GM12878 (cell line): ENCODE measurements around the gene ZCCHC17. TPM values are rescaled to one million over a fixed set of nuclear protein-coding genes. Genes with fewer than 3 reads are reported as not detected.

Experiments used
- ATAC-seq: fragments of 200-7000 bp; cut with Tn5 transposase; 3 replicates; pipeline ENCODE4 v1.9.1; 2020; ENCODE audit warnings: mild to moderate bottlenecking, moderate library complexity
- Bru-seq: library from RNA; stranded (reverse); fragments of 400-500 nt; gene quantifications from one replicate; lab custom pipeline; 2021; lab: Mats Ljungman, UMichigan
- BruChase-seq, 2 experiments: library from RNA; stranded (reverse); fragments of 400-500 nt; gene quantifications; one replicate each; lab custom pipeline; 2021; lab: Mats Ljungman, UMichigan
- BruUV-seq: library from RNA; stranded (reverse); fragments of 400-500 nt; replicated peaks from 2 replicates; lab custom pipeline; 2021; lab: Mats Ljungman, UMichigan
- CTCF ChIA-PET: fragments of 300-600 bp; sonication (Branson Sonifier 250); formaldehyde crosslinking; extraction: SDS; loops from one replicate; lab custom pipeline; 2021; ENCODE audit warnings: inconsistent platforms; lab: Yijun Ruan, JAX
- POLR2A ChIA-PET: fragments of 350-600 bp; formaldehyde crosslinking; extraction: SDS; loops from one replicate; lab custom pipeline; 2021; ENCODE audit warnings: inconsistent platforms; lab: Charles Lee
- RAD21 ChIA-PET: fragments of 300-600 bp; sonication (Branson Sonifier 250); formaldehyde crosslinking; loops from one replicate; lab custom pipeline; 2023; ENCODE audit warnings: antibody characterized with exemption; ENCODE audit not compliant: unreplicated experiment; lab: Charles Lee
- SMC1A ChIA-PET: fragments of 300-600 bp; sonication (Branson Sonifier 250); formaldehyde crosslinking; loops from one replicate; lab custom pipeline; 2023; ENCODE audit not compliant: unreplicated experiment, uncharacterized antibody; lab: Charles Lee
- DNase-seq: peaks from one replicate; pipeline ENCODE4 v3.0.0-alpha.2; 2011; ENCODE audit warnings: low read depth, low spot score
- FAIRE-seq: peaks from 3 replicates; lab custom pipeline; 2011; peaks lifted over from hg19 to GRCh38; lab: Jason Lieb, UNC
- H2AFZ ChIP-seq: 2 replicates; pipeline ENCODE4 v1.6.0; 2011; ENCODE audit warnings: low read depth, low read length, control low read depth; ENCODE audit not compliant: control insufficient read depth
- H3K27ac ChIP-seq: 2 replicates; pipeline ENCODE4 v1.5.1; 2011; ENCODE audit warnings: control low read depth; ENCODE audit not compliant: control insufficient read depth, insufficient read depth
- H3K27me3 ChIP-seq, 2 experiments: replicated peaks in 1 of 2; 2 replicates each; pipeline versions ENCODE4 v1.6.0 to v1.6.1; 2011; ENCODE audit warnings: low read length in 1 of 2; ENCODE audit not compliant: control insufficient read depth in 2 of 2, insufficient read depth in 2 of 2
- H3K36me3 ChIP-seq, 2 experiments: 2 replicates each; pipeline ENCODE4 v1.5.1; 2011; ENCODE audit warnings: low read length in 1 of 2; ENCODE audit not compliant: control insufficient read depth in 2 of 2, insufficient read depth in 2 of 2
- H3K4me1 ChIP-seq: 2 replicates; pipeline ENCODE4 v1.6.1; 2011; ENCODE audit warnings: mild to moderate bottlenecking, low read length, moderate library complexity, mixed read lengths; ENCODE audit not compliant: control insufficient read depth, insufficient read depth
- H3K4me2 ChIP-seq: 2 replicates; pipeline ENCODE4 v1.6.0; 2011; ENCODE audit warnings: control low read depth; ENCODE audit not compliant: control insufficient read depth, insufficient read depth
- H3K4me3 ChIP-seq: fragments of 200-600 bp; sonication (generic); 2 replicates; pipeline ENCODE4 v1.5.1; 2016
- H3K79me2 ChIP-seq: 2 replicates; pipeline ENCODE4 v1.6.0; 2011; ENCODE audit warnings: low read length; ENCODE audit not compliant: control insufficient read depth, insufficient read depth
- H3K9ac ChIP-seq: 2 replicates; pipeline ENCODE4 v1.8.0; 2011; ENCODE audit warnings: low read length, control low read depth, mixed read lengths; ENCODE audit not compliant: control insufficient read depth, insufficient read depth
- H3K9me3 ChIP-seq: replicated peaks from 3 replicates; pipeline ENCODE4 v1.5.1; 2011; ENCODE audit warnings: mild to moderate bottlenecking, low read length; ENCODE audit not compliant: control insufficient read depth, insufficient read depth
- H4K20me1 ChIP-seq: 2 replicates; pipeline ENCODE4 v1.6.0; 2011; ENCODE audit not compliant: control insufficient read depth, insufficient read depth
- HDAC6 ChIP-seq: fragments of 200-600 bp; sonication (generic); IDR thresholded peaks from one replicate; pipeline ENCODE4 v1.8.0; 2017; ENCODE audit warnings: antibody characterized with exemption; ENCODE audit not compliant: unreplicated experiment
- HDGF ChIP-seq: fragments of 450-650 bp; IDR thresholded peaks from 2 replicates; pipeline ENCODE4 v1.6.1; 2016; ENCODE audit warnings: antibody characterized with exemption
- SREBF1 ChIP-seq: IDR thresholded peaks from 2 replicates; pipeline ENCODE4 v1.6.1; 2012; ENCODE audit warnings: mild to moderate bottlenecking, low read length
- ZZZ3 ChIP-seq: IDR thresholded peaks from 2 replicates; pipeline ENCODE4 v1.6.1; 2011; ENCODE audit warnings: low read depth; ENCODE audit not compliant: control insufficient read depth, insufficient read length
- WGBS: methylation state at CpG from one replicate; pipeline ENCODE4 v1.1.6; 2016; ENCODE audit warnings: low lambda C conversion rate; ENCODE audit not compliant: insufficient replicate concordance, insufficient coverage; ENCODE audit errors: missing lambda C conversion rate; 5-methylcytosine and 5-hydroxymethylcytosine counted together
- in situ Hi-C: fragments of 300-500 bp; cut with MboI; formaldehyde crosslinking; loops from 9 replicates; pipeline ENCODE4 v1.14.3; 2018; ENCODE audit warnings: mixed read lengths
- intact Hi-C: fragments of 100-400 bp; cut with micrococcal nuclease; formaldehyde crosslinking; loops from one replicate; pipeline ENCODE4 v1.14.2; 2022; ENCODE audit not compliant: unreplicated experiment
- long read RNA-seq, 2 experiments: library from polyadenylated mRNA; unstranded; transcript quantifications; one replicate each; pipeline ENCODE4 v2.0.0, GENCODE V29; 2019 to 2020
- polyA minus RNA-seq, 3 experiments: library from RNA; depleted of rRNA, polyadenylated mRNA; stranded (reverse); fragments of >200 nt; gene quantifications; 2 replicates each; pipeline ENCODE4 v1.2.3, GENCODE V29; 2011
- polyA plus RNA-seq, 11 experiments: library from polyadenylated mRNA; depleted of rRNA in 4 of 11; unstranded in 6 of 11; stranded (reverse) in 5 of 11; fragments of >200 nt; fragmentation: Nextera tagmentation in 4 of 11; fragmentation: Illumina TruSeq in 1 of 11; extraction: Ambion mirVana in 4 of 11; extraction: Trizol in 1 of 11; gene quantifications; 1 replicate in 1 of 11; 2 replicates in 10 of 11; pipeline versions ENCODE4 v1.2.1 to v1.2.3, GENCODE V29; 2011 to 2016; ENCODE audit warnings: inconsistent platforms in 2 of 11, missing spikeins in 2 of 11, low read depth in 1 of 11
- total RNA-seq, 4 experiments: library from RNA; depleted of rRNA in 3 of 4; stranded (reverse); fragments of >200 nt in 3 of 4; fragmentation: Illumina TruSeq in 1 of 4; extraction: Trizol in 1 of 4; gene quantifications; 2 replicates each; pipeline versions ENCODE4 v1.2.1 to v1.2.3, GENCODE V29; 2013 to 2021
- TF ChIP-seq, protein P1 (sequence below): fragments of 450-650 bp; IDR thresholded peaks from 2 replicates; pipeline ENCODE4 v1.6.1; 2017; ENCODE audit warnings: mild to moderate bottlenecking, moderate library complexity
- TF ChIP-seq, protein P2 (sequence below): fragments of 450-650 bp; IDR thresholded peaks from 2 replicates; pipeline ENCODE4 v1.6.1; 2017; ENCODE audit warnings: antibody characterized with exemption, mild to moderate bottlenecking, moderate library complexity

The ZCCHC17 gene, protein sequence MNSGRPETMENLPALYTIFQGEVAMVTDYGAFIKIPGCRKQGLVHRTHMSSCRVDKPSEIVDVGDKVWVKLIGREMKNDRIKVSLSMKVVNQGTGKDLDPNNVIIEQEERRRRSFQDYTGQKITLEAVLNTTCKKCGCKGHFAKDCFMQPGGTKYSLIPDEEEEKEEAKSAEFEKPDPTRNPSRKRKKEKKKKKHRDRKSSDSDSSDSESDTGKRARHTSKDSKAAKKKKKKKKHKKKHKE
- total RNA-seq (2013; cell fraction: nucleolus; rRNA removed), result 13.3 and 15.2 TPM in 2 replicates
- total RNA-seq (2014; rRNA removed), result 22.3 and 25.4 TPM in 2 replicates
- 40.0 and 41.6 TPM in 2 replicates for total RNA-seq (2014; rRNA removed; fragmentation: Illumina TruSeq; extraction: Trizol)
- total RNA-seq (2021), result 25.6 and 27.5 TPM in 2 replicates
- 23.9 TPM for polyA plus RNA-seq (2011; ENCODE audit: low read depth)
- polyA plus RNA-seq (2011; rRNA removed), result 43.8 and 54.1 TPM in 2 replicates
- polyA plus RNA-seq (2011; cell fraction: cytosol; rRNA removed), result 26.6 and 30.3 TPM in 2 replicates
- polyA plus RNA-seq (2011; cell fraction: nucleus; rRNA removed), result 14.0 and 17.8 TPM in 2 replicates
- polyA plus RNA-seq (2012), result 26.0 and 27.1 TPM in 2 replicates
- 50.2 and 61.8 TPM in 2 replicates for polyA plus RNA-seq (2014; fragmentation: Illumina TruSeq; extraction: Trizol)
- 10 to 100 TPM; 63.9 to 86.3 TPM for polyA plus RNA-seq (2014; fragmentation: Nextera tagmentation; extraction: Ambion mirVana)
- polyA plus RNA-seq (2014; rRNA removed), result 24.2 and 25.7 TPM in 2 replicates
- polyA plus RNA-seq (2016; fragmentation: Nextera tagmentation; extraction: Ambion mirVana), result 10 to 100 TPM; 62.7 to 68.7 TPM
- 17.5 and 18.1 TPM in 2 replicates for polyA minus RNA-seq (2011; rRNA and poly(A)+ RNA removed)
- polyA minus RNA-seq (2011; cell fraction: cytosol; rRNA and poly(A)+ RNA removed), result 3.5 and 7.2 TPM in 2 replicates
- polyA minus RNA-seq (2011; cell fraction: nucleus; rRNA and poly(A)+ RNA removed), result 3.7 and 4.8 TPM in 2 replicates
- Bru-seq, nascent RNA, result percentile 74 among the genes with signal in this experiment
- BruChase-seq, experiment 1, labeled RNA remaining after a 6-hour chase, result percentile 74 among the genes with signal in this experiment
- percentile 74 among the genes with signal in this experiment for BruChase-seq, experiment 2, labeled RNA remaining after a 2-hour chase
- long read RNA-seq, experiment 1, transcript ZCCHC17-201 (8 exons, 1,605 nt), result major isoform, 26 of 46 reads
- long read RNA-seq, experiment 1, partial matches to known transcripts, result 7 of 46 reads
- long read RNA-seq, experiment 1, other reads (novel, unspliced or antisense), result 8 of 46 reads
- long read RNA-seq, experiment 2, transcript ZCCHC17-204 (9 exons, 1,705 nt), result minor isoform, 10 of 117 reads
- long read RNA-seq, experiment 2, transcript ZCCHC17-201 (8 exons, 1,605 nt), result major isoform, 43 of 117 reads
- long read RNA-seq, experiment 2, partial matches to known transcripts, result 38 of 117 reads
- long read RNA-seq, experiment 2, other reads (novel, unspliced or antisense), result 17 of 117 reads

DNA sequence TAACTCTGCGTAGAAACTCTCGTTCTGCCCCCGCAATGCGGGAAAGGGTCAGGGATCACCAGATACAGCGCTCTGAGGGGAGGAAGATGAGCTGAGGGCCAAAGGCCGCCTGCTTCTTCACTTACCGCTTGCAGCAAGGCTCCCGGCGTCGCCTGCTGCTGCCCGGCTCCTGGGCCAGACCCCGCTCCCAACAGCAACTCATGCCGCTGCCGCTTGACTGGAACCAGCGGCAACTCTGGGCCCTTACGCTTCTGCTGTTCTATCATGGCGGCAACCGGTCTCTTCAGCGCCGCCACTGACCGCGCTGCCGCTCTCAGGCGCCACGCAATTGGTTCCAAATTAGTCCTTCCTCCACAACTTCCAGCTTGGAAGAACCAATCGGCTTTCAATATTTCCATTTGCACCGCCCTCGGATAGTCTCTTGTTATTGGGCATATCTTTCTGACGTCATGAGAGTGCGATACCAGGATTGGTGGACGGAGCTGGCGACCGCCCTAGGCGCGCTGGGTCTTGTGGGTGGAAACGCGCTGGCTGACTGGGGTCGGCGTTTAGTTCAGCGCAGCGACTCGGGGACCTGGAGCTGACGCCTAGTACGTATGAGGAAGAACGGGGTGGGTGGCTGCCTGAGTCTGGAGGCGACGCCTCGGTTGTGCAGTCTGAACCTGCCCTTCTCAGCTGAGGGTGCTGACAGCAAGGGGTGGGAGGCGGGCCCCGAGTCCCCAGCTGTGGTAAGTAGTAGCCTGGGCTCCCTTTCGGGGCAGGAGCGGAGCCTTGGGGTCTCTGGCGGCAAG, at the start of gene ZCCHC17, which contains the start of gene SNRNP40:
Gene ZCCHC17, plus strand, starts transcription at position 547 of the 791 bp plus-strand sequence. CDS start 13,067 bp downstream, outside the sequence.
Gene SNRNP40, minus strand, starts transcription at position 303 of the 791 bp plus-strand sequence. Its CDS starts 37 bp downstream, at position 266.
- H3K9me3 ChIP-seq, result no peaks in the 10 kb centered on the region
- no TSS peak for BruUV-seq
- RAD21 ChIA-PET, result interaction anchor here (0.6 to 1.7 kb wide), 5 partner anchors 25 to 253 kb away, joined by 3 to 7 read pairs (median 3); no protein-coding TSS in a partner anchor
- intact Hi-C loops (loop anchor here (2.0 to 5.0 kb wide), 2 partner anchors 126 to 251 kb away; no protein-coding TSS in a partner anchor), in situ Hi-C loops (no loop called here)
- SMC1A ChIA-PET, result interaction anchor here (0.7 to 1.3 kb wide), 11 partner anchors 11 to 307 kb away, joined by 3 to 5 read pairs (median 3); partner anchors contain the start of gene FABP3
- DNase-seq, result peak; percentile 98
- peak within 1 kb of the TSS; percentile 85 for H2AFZ ChIP-seq
- POLR2A ChIA-PET, result interaction anchor here (0.6 to 1.4 kb wide), 8 partner anchors 9 to 348 kb away, joined by 3 to 7 read pairs (median 4); partner anchors contain the start of gene PEF1
- peak within 1 kb of the TSS; percentile 96 for H3K4me3 ChIP-seq
- H4K20me1 ChIP-seq, result no peaks in the 10 kb centered on the region
- H3K79me2 ChIP-seq, result peaks cover 45% of the 10 kb centered on the region
- no peaks in the 10 kb centered on the region for H3K4me1 ChIP-seq
- ATAC-seq, result peak; percentile 97
- peak within 1 kb of the TSS; percentile 97 for H3K9ac ChIP-seq
- peak within 1 kb of the TSS; percentile 88 for H3K27ac ChIP-seq
- peak; percentile 88 for FAIRE-seq
- CTCF ChIA-PET, result interaction anchor here (0.7 to 2.2 kb wide), 8 partner anchors 98 to 449 kb away, joined by 3 to 6 read pairs (median 4); no protein-coding TSS in a partner anchor
- WGBS, result 2% methylated on average over 50 of the region's 53 CpGs
- H3K27me3 ChIP-seq, result no peaks in the 10 kb centered on the region
- peaks cover 1 to 19% of the 10 kb centered on the region in 2 experiments; a peak in 3 of 4 replicates for H3K36me3 ChIP-seq
- H3K4me2 ChIP-seq, result peak within 1 kb of the TSS; percentile 82
- TF ChIP-seq SREBF1, result no peak
- TF ChIP-seq, protein P1, sequence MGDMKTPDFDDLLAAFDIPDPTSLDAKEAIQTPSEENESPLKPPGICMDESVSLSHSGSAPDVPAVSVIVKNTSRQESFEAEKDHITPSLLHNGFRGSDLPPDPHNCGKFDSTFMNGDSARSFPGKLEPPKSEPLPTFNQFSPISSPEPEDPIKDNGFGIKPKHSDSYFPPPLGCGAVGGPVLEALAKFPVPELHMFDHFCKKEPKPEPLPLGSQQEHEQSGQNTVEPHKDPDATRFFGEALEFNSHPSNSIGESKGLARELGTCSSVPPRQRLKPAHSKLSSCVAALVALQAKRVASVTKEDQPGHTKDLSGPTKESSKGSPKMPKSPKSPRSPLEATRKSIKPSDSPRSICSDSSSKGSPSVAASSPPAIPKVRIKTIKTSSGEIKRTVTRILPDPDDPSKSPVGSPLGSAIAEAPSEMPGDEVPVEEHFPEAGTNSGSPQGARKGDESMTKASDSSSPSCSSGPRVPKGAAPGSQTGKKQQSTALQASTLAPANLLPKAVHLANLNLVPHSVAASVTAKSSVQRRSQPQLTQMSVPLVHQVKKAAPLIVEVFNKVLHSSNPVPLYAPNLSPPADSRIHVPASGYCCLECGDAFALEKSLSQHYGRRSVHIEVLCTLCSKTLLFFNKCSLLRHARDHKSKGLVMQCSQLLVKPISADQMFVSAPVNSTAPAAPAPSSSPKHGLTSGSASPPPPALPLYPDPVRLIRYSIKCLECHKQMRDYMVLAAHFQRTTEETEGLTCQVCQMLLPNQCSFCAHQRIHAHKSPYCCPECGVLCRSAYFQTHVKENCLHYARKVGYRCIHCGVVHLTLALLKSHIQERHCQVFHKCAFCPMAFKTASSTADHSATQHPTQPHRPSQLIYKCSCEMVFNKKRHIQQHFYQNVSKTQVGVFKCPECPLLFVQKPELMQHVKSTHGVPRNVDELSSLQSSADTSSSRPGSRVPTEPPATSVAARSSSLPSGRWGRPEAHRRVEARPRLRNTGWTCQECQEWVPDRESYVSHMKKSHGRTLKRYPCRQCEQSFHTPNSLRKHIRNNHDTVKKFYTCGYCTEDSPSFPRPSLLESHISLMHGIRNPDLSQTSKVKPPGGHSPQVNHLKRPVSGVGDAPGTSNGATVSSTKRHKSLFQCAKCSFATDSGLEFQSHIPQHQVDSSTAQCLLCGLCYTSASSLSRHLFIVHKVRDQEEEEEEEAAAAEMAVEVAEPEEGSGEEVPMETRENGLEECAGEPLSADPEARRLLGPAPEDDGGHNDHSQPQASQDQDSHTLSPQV, result no peak
- peak; percentile 84; the same call in 1 of the 2 replicates for TF ChIP-seq HDGF
- TF ChIP-seq HDAC6, result no peak
- TF ChIP-seq ZZZ3, result no peak
- TF ChIP-seq, protein P2, sequence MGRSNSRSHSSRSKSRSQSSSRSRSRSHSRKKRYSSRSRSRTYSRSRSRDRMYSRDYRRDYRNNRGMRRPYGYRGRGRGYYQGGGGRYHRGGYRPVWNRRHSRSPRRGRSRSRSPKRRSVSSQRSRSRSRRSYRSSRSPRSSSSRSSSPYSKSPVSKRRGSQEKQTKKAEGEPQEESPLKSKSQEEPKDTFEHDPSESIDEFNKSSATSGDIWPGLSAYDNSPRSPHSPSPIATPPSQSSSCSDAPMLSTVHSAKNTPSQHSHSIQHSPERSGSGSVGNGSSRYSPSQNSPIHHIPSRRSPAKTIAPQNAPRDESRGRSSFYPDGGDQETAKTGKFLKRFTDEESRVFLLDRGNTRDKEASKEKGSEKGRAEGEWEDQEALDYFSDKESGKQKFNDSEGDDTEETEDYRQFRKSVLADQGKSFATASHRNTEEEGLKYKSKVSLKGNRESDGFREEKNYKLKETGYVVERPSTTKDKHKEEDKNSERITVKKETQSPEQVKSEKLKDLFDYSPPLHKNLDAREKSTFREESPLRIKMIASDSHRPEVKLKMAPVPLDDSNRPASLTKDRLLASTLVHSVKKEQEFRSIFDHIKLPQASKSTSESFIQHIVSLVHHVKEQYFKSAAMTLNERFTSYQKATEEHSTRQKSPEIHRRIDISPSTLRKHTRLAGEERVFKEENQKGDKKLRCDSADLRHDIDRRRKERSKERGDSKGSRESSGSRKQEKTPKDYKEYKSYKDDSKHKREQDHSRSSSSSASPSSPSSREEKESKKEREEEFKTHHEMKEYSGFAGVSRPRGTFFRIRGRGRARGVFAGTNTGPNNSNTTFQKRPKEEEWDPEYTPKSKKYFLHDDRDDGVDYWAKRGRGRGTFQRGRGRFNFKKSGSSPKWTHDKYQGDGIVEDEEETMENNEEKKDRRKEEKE, result no peak
